Endometrial microvascular endothelial cells (primary cell): ENCODE measurements around the gene SCAP. TPM values are rescaled to one million over a fixed set of nuclear protein-coding genes. Genes with fewer than 3 reads are reported as not detected.

ENCODE experiments used
- in situ Hi-C: cut with HindIII; loops from 2 replicates; pipeline ENCODE4 v1.10.0; 2017; ENCODE audit warnings: low sequenced_read_pairs, low pct_unique_long_range_greater_than_20kb; ENCODE audit errors: inconsistent ontology term
- total RNA-seq: library from RNA; depleted of rRNA; stranded (reverse); fragments of >200 nt; gene quantifications from one replicate; pipeline ENCODE4 v1.2.3, GENCODE V29; 2015; ENCODE audit errors: inconsistent ontology term

SCAP gene
- total RNA-seq, 1 donor from 2014 or later = 55.8 TPM

GRCh38 chr3:47407237-47407636 lies 68.5 kb downstream of the SCAP start:
- in situ Hi-C loops = no loop called here

GRCh38 chr3:47406762-47407149 lies 69.0 kb downstream of the SCAP start:
- in situ Hi-C loops = no loop called here

GRCh38 chr3:47405820-47406761 lies 69.7 kb downstream of the SCAP start:
- in situ Hi-C loops = no loop called here

GRCh38 chr3:47404955-47405790 lies 70.6 kb downstream of the SCAP start:
- in situ Hi-C loops = no loop called here

GRCh38 chr3:47404431-47404876 lies 71.3 kb downstream of the SCAP start:
- in situ Hi-C loops = no loop called here

- in situ Hi-C loops = no loop called here
These were observed 76.0 kb downstream of the SCAP start for GRCh38 chr3:47399531-47400270.

GRCh38 chr3:47399016-47399415 lies 76.7 kb downstream of the SCAP start:
- in situ Hi-C loops = no loop called here

- in situ Hi-C loops = no loop called here
These were observed 77.5 kb downstream of the SCAP start for GRCh38 chr3:47398228-47398627.

GRCh38 chr3:47394881-47395280 lies 80.9 kb downstream of the SCAP start:
- in situ Hi-C loops = no loop called here

GRCh38 chr3:47394140-47394870 lies 81.4 kb downstream of the SCAP start:
- in situ Hi-C loops = no loop called here

- in situ Hi-C loops = no loop called here
These were observed 82.8 kb downstream of the SCAP start for GRCh38 chr3:47392933-47393332.

GRCh38 chr3:47385796-47386195 lies 89.9 kb downstream of the SCAP start:
- in situ Hi-C loops = no loop called here

- in situ Hi-C loops = no loop called here
These were observed 90.7 kb downstream of the SCAP start for GRCh38 chr3:47385007-47385406.

- in situ Hi-C loops = no loop called here
These were observed 91.3 kb downstream of the SCAP start for GRCh38 chr3:47384425-47384824.

- in situ Hi-C loops = no loop called here
These were observed 94.2 kb downstream of the SCAP start for GRCh38 chr3:47381317-47382157.

GRCh38 chr3:47380601-47381316 lies 95.0 kb downstream of the SCAP start, which contains the start of gene PTPN23:
PTPN23 (plus strand) TSS chr3:47381021; CDS start chr3:47381097, 76 bp downstream.
- in situ Hi-C loops = no loop called here

GRCh38 chr3:47380026-47380600 lies 95.6 kb downstream of the SCAP start:
- in situ Hi-C loops = no loop called here
